GM13976 (cell line): Measurements from ENCODE around the gene NRP2.

ENCODE experiments used
- DNase-seq: peaks from one replicate; pipeline ENCODE4 v3.0.0; 2012; ENCODE audit warnings: low spot score
- CTCF ChIP-seq: IDR thresholded peaks from 2 replicates; pipeline ENCODE4 v1.5.1; 2012; ENCODE audit warnings: borderline replicate concordance, mild to moderate bottlenecking; ENCODE audit not compliant: insufficient read depth; ENCODE audit errors: extremely low read depth, missing control alignments, control extremely low read depth
- in situ Hi-C: fragments of 300-500 bp; cut with MboI; formaldehyde crosslinking; loops from one replicate; pipeline ENCODE4 v1.12.0; 2022; ENCODE audit warnings: low sequenced_read_pairs, mixed read lengths, inconsistent platforms; ENCODE audit not compliant: unreplicated experiment

The NRP2 gene

DNA sequence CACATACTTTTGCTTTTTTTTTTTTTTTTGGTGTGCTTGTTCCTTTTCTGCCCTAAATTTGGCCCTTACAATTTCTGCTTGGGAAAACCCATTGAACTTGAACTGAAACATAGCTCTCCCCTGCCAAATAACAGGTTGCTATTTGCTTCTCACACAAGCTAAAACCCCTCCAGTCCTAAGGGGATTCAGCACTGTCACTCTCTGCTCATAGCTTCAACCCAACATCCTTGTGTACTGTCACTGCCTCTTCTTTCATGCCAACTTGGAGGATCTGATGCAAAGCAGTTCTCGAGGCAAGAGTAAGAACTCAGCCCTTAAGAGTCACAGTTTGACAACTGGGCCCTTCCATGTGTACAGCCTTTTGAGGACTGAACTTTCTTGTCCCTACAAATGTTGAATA lies 30.6 kb upstream of the NRP2 start:
- no peak for DNase-seq
- no peak for TF ChIP-seq CTCF
- in situ Hi-C loops = no loop called here

DNA sequence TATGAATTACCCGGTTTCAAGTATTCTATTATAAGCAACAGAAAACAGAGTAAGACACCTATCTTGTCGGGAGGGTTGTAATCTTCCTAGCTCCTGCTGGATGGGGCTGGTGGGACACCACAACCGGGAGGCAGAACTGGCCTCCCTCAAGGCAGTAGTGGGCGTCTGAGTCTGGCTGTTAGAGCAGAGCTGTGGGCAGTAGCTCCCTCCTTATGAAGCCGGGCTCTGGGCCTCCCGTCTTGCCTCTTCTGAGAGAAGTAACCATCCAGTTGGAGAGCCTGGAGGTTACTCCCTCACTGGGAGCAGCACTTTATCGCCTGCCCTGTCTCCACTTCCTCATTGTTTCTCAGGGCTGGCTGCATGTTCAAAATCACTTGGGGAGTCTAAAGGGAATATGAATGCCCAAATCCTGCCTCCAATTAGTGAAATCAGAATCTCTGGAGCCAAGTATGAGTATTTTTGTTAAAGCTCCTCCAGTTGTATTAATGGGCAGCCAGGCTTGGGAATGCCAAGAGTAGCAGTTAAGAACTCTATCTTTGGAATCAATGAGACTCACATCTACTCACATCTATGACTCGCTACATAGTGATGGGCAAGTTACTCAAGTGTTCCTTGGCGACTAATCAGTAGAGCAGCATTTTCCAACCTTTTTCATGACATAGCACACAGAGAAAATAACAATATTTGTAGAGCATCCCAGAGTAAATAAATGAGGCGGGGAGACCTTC lies 27.3 kb upstream of the NRP2 start:
- no peak for TF ChIP-seq CTCF
- in situ Hi-C loops = no loop called here
- DNase-seq = no peak

- DNase-seq = no peak
- in situ Hi-C loops = no loop called here
- no peak for TF ChIP-seq CTCF
Observed at GRCh38 chr2:205655779-205656456, 26.4 kb upstream of the NRP2 start.

GRCh38 chr2:205656461-205656860 lies 25.8 kb upstream of the NRP2 start:
- in situ Hi-C loops = no loop called here

DNA sequence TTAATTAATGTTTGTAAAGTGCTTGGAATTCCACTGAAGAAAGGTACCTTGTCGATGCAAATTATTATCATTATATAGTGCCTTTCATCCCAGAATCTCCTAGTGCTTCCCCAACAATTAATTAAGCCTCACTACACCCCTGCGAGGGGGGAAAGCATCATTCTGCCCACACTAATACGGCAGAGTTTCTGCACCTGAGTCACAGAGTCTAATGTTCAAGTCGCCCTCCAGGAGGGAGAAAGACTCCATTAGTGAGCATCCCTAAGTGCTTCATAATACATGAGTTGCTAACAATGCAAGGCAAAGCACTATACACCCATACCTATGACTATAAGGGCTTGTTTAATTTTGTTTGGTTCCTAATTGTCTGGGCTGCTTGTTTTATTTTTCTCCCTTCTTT lies 25.4 kb upstream of the NRP2 start:
- no peak for TF ChIP-seq CTCF
- in situ Hi-C loops = no loop called here

More at GRCh38 chr2:205656461-205656860, 25.8 kb upstream of the NRP2 start:
- no peak for DNase-seq
- TF ChIP-seq CTCF = no peak

DNA sequence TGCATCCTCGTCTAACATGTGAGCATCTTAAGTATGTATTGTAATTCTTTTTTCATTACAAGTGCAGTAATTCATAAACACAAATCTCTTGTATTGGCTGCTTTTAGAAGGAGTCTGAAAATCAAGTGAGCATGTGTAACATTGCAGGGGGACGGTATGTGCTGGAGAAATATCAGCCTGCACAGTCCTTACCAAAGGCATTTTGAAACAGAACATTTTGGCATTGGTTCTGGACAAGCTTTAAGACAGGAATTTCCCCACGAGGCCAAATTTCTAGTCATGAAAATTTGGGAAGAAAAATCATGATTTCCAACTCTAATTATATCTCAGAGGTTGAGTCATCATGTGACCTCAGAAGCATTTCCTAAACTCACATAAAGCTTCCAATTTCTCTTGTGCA lies 24.7 kb upstream of the NRP2 start:
- in situ Hi-C loops = no loop called here
- no peak for DNase-seq
- no peak for TF ChIP-seq CTCF

More for the DNA sequence above, 25.4 kb upstream of the NRP2 start:
- no peak for DNase-seq
